ENCODE results near the gene DCAF7.

- TF ChIP-seq YY1 (IDR thresholded peaks at IDR 0.05; ENCODE audit: insufficient read depth, insufficient read length) (no peak), ZNF274 (IDR thresholded peaks at IDR 0.05; ENCODE audit: low read depth, low read length) (no peak)
These were observed 74.2 kb downstream of the DCAF7 start for GRCh38 chr17:63624531-63624880.

Measured in NT2/D1 (cell line).